HepG2 (cell line): ENCODE measurements around the gene NEMF.

Experiments used
- BRCA1 ChIP-seq: sonication (generic); formaldehyde crosslinking; IDR thresholded peaks from 2 replicates; pipeline ENCODE4 v1.4.0; 2020; ENCODE audit warnings: missing genetic modification reagents
- EZH2 ChIP-seq: conservative IDR thresholded peaks from 2 replicates; pipeline ENCODE4 v1.6.1; 2012; ENCODE audit warnings: mild to moderate bottlenecking, low read depth, low read length, moderate library complexity
- HCFC1 ChIP-seq: fragments of 150-350 bp; IDR thresholded peaks from 2 replicates; pipeline ENCODE4 v1.6.1; 2014; ENCODE audit warnings: low read depth, low read length
- KDM6A ChIP-seq: IDR thresholded peaks from 2 replicates; pipeline ENCODE4 v1.6.1; 2016; ENCODE audit warnings: low read depth
- SPEN ChIP-seq: sonication (generic); formaldehyde crosslinking; IDR thresholded peaks from 2 replicates; pipeline ENCODE4 v1.5.1; 2020; ENCODE audit warnings: low read depth, mild to moderate bottlenecking, missing genetic modification reagents
- TAF1 ChIP-seq: sonication (generic); formaldehyde crosslinking; IDR thresholded peaks from 2 replicates; pipeline ENCODE4 v1.4.0; 2020; ENCODE audit warnings: missing genetic modification reagents
- USF2 ChIP-seq, 2 experiments: sonication (generic) in 1 of 2; formaldehyde crosslinking in 1 of 2; IDR thresholded peaks; 2 replicates each; pipeline versions ENCODE4 v1.5.1 to v1.6.1; 2011 to 2020; ENCODE audit warnings: borderline replicate concordance in 1 of 2, low read depth in 1 of 2, low read length in 1 of 2, mild to moderate bottlenecking in 1 of 2, missing genetic modification reagents in 1 of 2, moderate library complexity in 1 of 2
- ZBTB20 ChIP-seq: sonication (generic); formaldehyde crosslinking; IDR thresholded peaks from 2 replicates; pipeline ENCODE4 v1.8.1; 2023; ENCODE audit warnings: missing genetic modification reagents, low read depth, mild to moderate bottlenecking, borderline replicate concordance
- ZNF264 ChIP-seq: sonication (generic); formaldehyde crosslinking; IDR thresholded peaks from 2 replicates; pipeline ENCODE4 v1.4.0; 2020; ENCODE audit warnings: missing genetic modification reagents
- ZNF816 ChIP-seq: sonication (generic); formaldehyde crosslinking; IDR thresholded peaks from 2 replicates; pipeline ENCODE4 v1.8.0; 2022; ENCODE audit warnings: missing genetic modification reagents, mild to moderate bottlenecking, borderline replicate concordance
- TF ChIP-seq, protein P1 (sequence below): sonication (generic); formaldehyde crosslinking; IDR thresholded peaks from 2 replicates; pipeline ENCODE4 v1.5.0; 2020; ENCODE audit warnings: mild to moderate bottlenecking, missing genetic modification reagents, moderate library complexity
- TF ChIP-seq, protein P2 (sequence below): sonication (generic); formaldehyde crosslinking; IDR thresholded peaks from 2 replicates; pipeline ENCODE4 v1.8.1; 2022; ENCODE audit warnings: mild to moderate bottlenecking, missing genetic modification reagents

DNA sequence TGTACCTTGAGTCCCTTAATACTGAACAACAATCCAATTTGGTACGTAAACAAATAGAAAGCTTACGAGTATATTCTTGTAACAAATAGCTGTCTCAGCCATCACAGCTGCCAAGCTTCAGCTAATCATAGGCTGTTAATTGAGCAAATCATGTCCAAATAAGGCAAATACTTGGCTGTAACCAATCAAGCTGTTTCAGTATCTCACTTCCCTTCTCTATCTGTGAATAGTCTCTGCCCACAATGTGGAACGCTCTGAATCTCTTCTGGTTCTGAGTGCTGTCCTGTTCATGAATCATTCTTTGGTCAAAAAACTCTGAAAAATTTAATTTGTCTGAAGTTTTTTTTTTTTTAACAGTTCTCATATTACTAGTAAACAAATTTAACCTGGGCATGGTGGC, 5.8 kb upstream of the NEMF start:
- no peak for TF ChIP-seq ZNF264 (CRISPR knock-in tag)
- TF ChIP-seq, protein P1, sequence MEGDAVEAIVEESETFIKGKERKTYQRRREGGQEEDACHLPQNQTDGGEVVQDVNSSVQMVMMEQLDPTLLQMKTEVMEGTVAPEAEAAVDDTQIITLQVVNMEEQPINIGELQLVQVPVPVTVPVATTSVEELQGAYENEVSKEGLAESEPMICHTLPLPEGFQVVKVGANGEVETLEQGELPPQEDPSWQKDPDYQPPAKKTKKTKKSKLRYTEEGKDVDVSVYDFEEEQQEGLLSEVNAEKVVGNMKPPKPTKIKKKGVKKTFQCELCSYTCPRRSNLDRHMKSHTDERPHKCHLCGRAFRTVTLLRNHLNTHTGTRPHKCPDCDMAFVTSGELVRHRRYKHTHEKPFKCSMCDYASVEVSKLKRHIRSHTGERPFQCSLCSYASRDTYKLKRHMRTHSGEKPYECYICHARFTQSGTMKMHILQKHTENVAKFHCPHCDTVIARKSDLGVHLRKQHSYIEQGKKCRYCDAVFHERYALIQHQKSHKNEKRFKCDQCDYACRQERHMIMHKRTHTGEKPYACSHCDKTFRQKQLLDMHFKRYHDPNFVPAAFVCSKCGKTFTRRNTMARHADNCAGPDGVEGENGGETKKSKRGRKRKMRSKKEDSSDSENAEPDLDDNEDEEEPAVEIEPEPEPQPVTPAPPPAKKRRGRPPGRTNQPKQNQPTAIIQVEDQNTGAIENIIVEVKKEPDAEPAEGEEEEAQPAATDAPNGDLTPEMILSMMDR (CRISPR knock-in tag) = no peak
- no peak for TF ChIP-seq ZBTB20 (CRISPR knock-in tag)
- TF ChIP-seq BRCA1 = no peak
- TF ChIP-seq, protein P2, sequence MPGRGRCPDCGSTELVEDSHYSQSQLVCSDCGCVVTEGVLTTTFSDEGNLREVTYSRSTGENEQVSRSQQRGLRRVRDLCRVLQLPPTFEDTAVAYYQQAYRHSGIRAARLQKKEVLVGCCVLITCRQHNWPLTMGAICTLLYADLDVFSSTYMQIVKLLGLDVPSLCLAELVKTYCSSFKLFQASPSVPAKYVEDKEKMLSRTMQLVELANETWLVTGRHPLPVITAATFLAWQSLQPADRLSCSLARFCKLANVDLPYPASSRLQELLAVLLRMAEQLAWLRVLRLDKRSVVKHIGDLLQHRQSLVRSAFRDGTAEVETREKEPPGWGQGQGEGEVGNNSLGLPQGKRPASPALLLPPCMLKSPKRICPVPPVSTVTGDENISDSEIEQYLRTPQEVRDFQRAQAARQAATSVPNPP = no peak
- no peak for TF ChIP-seq EZH2
- no peak for TF ChIP-seq ZNF816
- no peak for TF ChIP-seq USF2 (IDR thresholded peaks at IDR 0.05; ENCODE audit: low read depth, low read length)
- no peak for TF ChIP-seq USF2 (CRISPR knock-in tag; IDR thresholded peaks at IDR 0.05; ENCODE audit: borderline replicate concordance)
- no peak for TF ChIP-seq TAF1
- no peak for TF ChIP-seq HCFC1
- no peak for TF ChIP-seq KDM6A (CRISPR knock-in tag)
- no peak for TF ChIP-seq SPEN (CRISPR knock-in tag)
